ENCODE results near the gene NTNG1. TPM values are rescaled to one million over a fixed set of nuclear protein-coding genes. Genes with fewer than 3 reads are reported as not detected.

The NTNG1 gene
- total RNA-seq, 1 experiment from 2014 or later, result 1.5 TPM

- H4K91ac ChIP-seq (ENCODE audit: insufficient read length, low read depth, low read length), result no peak overlapping the region
- H3K56ac ChIP-seq (ENCODE audit: insufficient read length, low read depth, low read length), result no peak overlapping the region
- H3T11ph ChIP-seq (ENCODE audit: low read length), result no peak overlapping the region
- no peak overlapping the region for H4K8ac ChIP-seq (replicated peaks; ENCODE audit: insufficient read length, low read depth, low read length)
- no peaks in the 10 kb centered on the region for H3K27me3 ChIP-seq (ENCODE audit: insufficient read depth, low read length)
- H3K4me1 Mint-ChIP-seq, result peaks cover 7 to 8% of the 10 kb centered on the region in 2 experiments
- no peak overlapping the region for H2BK120ac ChIP-seq (ENCODE audit: low read depth, low read length, poor library complexity, severe bottlenecking)
- 0 out of 2 replicates have a peak, but pooled peaks cover 1% of the 10 kb centered on the region for H3K4me1 ChIP-seq (ENCODE audit: insufficient read depth, low read length)
- no peak overlapping the region for H3K23ac ChIP-seq (ENCODE audit: insufficient read length, low read depth, low read length)
- H2BK5ac ChIP-seq (ENCODE audit: insufficient read length, low read length), result no peak overlapping the region
- H3K4me2 ChIP-seq (ENCODE audit: insufficient read depth, insufficient read length, low read length), result no peak overlapping the region
- H3K9me3 ChIP-seq (ENCODE audit: control insufficient read depth, low read depth, low read length), result no peaks in the 10 kb centered on the region
- no peaks in the 10 kb centered on the region for H3K9me3 Mint-ChIP-seq
- H3K4ac ChIP-seq (ENCODE audit: low read depth, low read length), result no peak overlapping the region
- no peak for TF ChIP-seq CTCF (conservative IDR thresholded peaks at IDR 0.05)
- no peak for DNase-seq
- H3K79me2 ChIP-seq (ENCODE audit: insufficient read depth, low read length), result no peaks in the 10 kb centered on the region
- WGBS (ENCODE audit: extremely low coverage, insufficient read length, low lambda C conversion rate), result no CpG with 5 or more reads among the region's 4 CpGs
- H3K18ac ChIP-seq (ENCODE audit: insufficient read length, low read depth, low read length), result no peak overlapping the region
- H2BK15ac ChIP-seq (ENCODE audit: low read depth, low read length), result no peak overlapping the region
- H3K23me2 ChIP-seq (ENCODE audit: insufficient read length, low read depth, low read length, poor library complexity, severe bottlenecking), result no peaks in the 10 kb centered on the region
- no peak overlapping the region for H2BK20ac ChIP-seq (ENCODE audit: low read depth, low read length, poor library complexity, severe bottlenecking)
- no peak overlapping the region for H3K14ac ChIP-seq (ENCODE audit: insufficient read depth, low read length)
- no peak overlapping the region for H2BK12ac ChIP-seq (ENCODE audit: insufficient read length, low read depth, low read length)
- no peak overlapping the region; a peak in 1 of 7 replicates for H3K27ac Mint-ChIP-seq
- H2AK5ac ChIP-seq (ENCODE audit: insufficient read length, low read length), result no peak overlapping the region
- H3K27ac ChIP-seq (ENCODE audit: insufficient read length, low read depth, low read length), result no peak overlapping the region
- H2AFZ ChIP-seq (ENCODE audit: low read length), result no peak overlapping the region
- no peak overlapping the region for H3K9ac ChIP-seq (ENCODE audit: extremely low read depth, insufficient read length, low read length)
- no peaks in the 10 kb centered on the region for H3K36me3 Mint-ChIP-seq (ENCODE audit: insufficient read depth in 1 of 3, low read depth in 3 of 3)
- H3K79me1 ChIP-seq (ENCODE audit: insufficient read depth, low read depth, low read length, poor library complexity, severe bottlenecking), result no peaks in the 10 kb centered on the region
- H4K20me1 ChIP-seq (ENCODE audit: control insufficient read depth, insufficient read depth, insufficient read length), result no peaks in the 10 kb centered on the region
- no peak overlapping the region for H4K5ac ChIP-seq (ENCODE audit: insufficient read length, low read depth, low read length)
- H3K4me3 Mint-ChIP-seq, result no peak overlapping the region
- no peaks in the 10 kb centered on the region for H3K27me3 Mint-ChIP-seq (ENCODE audit: low read depth)
Observed at GRCh38 chr1:107493111-107493716, 352.4 kb downstream of the NTNG1 start.
